Measurements from ENCODE around the gene KRT81.
"Not testable (repeated sequence)": the region's sequence is repeated elsewhere in the genome, so short reads cannot be mapped to it uniquely, and the experiment has no call there.

KRT81 gene

GRCh38 chr12:52256584-52256935, 34.8 kb downstream of the KRT81 start:
- no peak for DNase-seq (ENCODE audit: extremely low read depth in 1 of 2, low read depth in 1 of 2)

GRCh38 chr12:52255926-52256583, 35.3 kb downstream of the KRT81 start:
- DNase-seq (ENCODE audit: extremely low read depth in 1 of 2, low read depth in 1 of 2): no peak

GRCh38 chr12:52254965-52255751, 36.2 kb downstream of the KRT81 start:
- DNase-seq (ENCODE audit: extremely low read depth in 1 of 2, low read depth in 1 of 2): no peak

- no peak for DNase-seq (ENCODE audit: extremely low read depth in 1 of 2, low read depth in 1 of 2)
These were observed 37.0 kb downstream of the KRT81 start for GRCh38 chr12:52254180-52254964.

- DNase-seq (ENCODE audit: extremely low read depth in 1 of 2, low read depth in 1 of 2): no peak
These were observed 37.7 kb downstream of the KRT81 start for GRCh38 chr12:52253391-52254179.

DNA sequence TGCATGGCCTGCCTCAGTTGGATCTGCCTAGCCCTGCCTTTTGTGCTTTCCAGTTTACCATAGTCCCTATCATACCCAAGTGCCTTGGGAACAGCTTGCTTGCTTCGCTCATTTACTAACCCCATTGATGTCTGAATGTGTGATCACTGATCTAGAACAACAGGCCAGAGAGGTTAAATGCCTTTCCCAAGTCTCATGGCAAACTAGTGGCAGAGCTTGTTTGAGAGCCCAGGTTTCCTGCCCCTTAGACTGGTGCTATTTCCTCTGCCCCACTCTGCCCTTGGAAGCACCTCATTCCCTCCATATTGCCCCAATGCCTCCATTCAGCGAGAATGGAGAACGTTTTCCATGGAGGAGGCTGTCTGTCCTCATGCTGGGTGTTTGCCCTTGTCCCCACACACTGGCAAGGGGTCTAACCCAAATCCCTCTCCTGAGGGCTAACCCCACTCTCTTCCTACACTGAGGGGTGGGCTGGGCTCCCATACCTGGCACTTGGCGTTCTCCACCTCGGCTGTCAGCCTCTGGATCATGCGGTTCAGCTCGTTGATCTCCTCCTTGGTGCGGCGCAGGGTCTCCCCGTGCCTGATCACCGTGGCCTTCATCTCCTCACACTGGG, 38.5 kb downstream of the KRT81 start:
- no peak for DNase-seq (ENCODE audit: extremely low read depth in 1 of 2, low read depth in 1 of 2)

DNA sequence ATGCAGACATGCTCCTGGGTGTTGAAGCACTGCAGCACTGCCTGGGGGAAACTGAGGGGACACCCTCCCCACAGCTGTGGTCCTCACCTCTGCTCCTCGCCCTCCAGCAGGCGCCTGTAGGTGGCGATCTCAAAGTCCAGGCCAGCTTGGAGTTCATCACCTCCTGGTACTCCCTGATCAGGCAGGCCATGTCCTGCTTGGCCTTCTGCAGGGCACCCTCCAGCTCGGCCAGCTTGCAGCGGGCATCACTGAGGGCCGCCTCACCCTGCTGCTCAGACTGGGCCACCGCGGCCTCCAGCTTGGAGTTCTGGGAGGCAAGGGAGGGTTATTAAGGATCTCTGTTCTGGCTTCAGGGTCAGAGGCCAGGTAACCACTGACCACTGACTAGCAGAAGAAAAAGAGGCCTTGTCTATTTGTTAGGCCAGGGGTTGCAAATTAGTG, 39.1 kb downstream of the KRT81 start:
- not testable (repeated sequence) for DNase-seq (ENCODE audit: extremely low read depth in 1 of 2, low read depth in 1 of 2)

- no peak for DNase-seq (ENCODE audit: extremely low read depth in 1 of 2, low read depth in 1 of 2)
These were observed 39.8 kb downstream of the KRT81 start for GRCh38 chr12:52251367-52252051.

DNA sequence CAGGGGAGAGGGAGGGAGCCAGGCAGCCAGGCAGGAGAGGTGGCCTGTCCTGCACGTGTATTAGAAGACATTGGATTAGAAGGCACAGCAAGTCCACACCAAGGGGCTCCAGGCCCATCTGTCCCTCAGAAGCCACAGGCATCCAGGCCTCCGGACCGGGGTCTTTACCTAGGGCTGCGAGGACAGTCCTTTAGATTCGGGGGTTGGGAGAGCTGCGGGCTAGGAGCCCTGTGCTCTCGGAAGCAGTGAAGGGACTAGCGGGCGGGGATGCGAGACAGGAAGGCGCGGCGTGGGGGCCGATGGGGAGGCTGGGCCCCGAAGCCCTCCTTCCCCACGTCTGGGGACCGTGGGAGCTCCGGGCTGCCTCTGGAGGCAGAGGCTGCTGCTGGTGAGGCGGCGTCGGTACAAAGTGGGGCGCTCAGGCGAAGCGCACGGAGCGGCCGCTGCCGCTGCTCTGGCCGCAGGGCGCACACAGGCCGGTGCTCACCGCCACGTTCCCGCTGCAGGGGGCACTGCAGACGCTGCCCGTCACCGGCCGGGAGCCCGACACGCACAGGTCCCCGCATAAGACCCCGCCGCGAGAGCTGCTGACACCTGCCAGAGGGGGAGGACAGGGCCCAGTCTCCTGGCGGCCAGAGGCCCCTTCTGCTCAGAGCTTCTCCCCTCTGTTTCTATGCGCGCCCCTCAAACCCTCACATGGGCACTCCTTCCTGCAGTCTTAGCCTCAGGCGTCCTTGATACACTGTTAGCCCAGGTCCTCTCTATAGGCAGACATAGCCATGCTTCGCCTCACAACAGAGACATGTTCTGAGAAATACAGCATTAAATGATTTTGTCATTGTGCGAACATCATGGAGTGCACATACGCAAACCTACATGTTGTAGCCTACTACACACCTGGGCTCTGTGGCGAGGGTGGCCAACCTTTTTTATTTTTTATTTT, 41.0 kb downstream of the KRT81 start:
- no peak for DNase-seq (ENCODE audit: extremely low read depth in 1 of 2, low read depth in 1 of 2)

DNA sequence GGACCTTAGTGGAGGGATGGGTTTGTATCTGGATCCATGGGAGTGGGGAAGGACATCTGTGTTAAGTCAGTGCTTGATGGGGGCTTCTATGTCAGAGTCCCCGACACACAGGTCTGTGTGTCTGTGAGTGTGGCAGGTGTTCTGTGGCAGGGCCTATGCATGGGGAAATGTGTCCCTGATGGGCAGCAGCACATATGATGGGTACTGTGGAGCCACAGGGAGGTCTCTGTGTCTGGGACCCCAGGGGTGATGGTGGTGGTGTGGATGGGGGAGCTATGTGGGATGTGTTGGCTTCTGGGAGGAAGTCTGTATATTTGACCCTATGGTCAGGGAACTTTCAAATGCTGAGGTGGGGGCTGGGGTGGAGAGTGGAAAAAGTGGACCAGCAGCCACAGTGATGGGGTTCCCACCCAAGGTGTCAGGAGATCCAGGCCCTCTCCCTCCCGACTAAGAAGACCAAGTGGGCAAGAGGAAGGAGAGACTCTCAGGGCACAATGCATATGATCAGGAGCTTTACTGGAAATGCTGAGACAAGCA, 41.8 kb downstream of the KRT81 start:
- no peak for DNase-seq (ENCODE audit: extremely low read depth in 1 of 2, low read depth in 1 of 2)

- no peak for DNase-seq (ENCODE audit: extremely low read depth in 1 of 2, low read depth in 1 of 2)
These were observed 42.5 kb downstream of the KRT81 start for GRCh38 chr12:52248541-52249461.

- no peak for DNase-seq (ENCODE audit: extremely low read depth in 1 of 2, low read depth in 1 of 2)
These were observed 43.5 kb downstream of the KRT81 start for GRCh38 chr12:52247622-52248540.

DNA sequence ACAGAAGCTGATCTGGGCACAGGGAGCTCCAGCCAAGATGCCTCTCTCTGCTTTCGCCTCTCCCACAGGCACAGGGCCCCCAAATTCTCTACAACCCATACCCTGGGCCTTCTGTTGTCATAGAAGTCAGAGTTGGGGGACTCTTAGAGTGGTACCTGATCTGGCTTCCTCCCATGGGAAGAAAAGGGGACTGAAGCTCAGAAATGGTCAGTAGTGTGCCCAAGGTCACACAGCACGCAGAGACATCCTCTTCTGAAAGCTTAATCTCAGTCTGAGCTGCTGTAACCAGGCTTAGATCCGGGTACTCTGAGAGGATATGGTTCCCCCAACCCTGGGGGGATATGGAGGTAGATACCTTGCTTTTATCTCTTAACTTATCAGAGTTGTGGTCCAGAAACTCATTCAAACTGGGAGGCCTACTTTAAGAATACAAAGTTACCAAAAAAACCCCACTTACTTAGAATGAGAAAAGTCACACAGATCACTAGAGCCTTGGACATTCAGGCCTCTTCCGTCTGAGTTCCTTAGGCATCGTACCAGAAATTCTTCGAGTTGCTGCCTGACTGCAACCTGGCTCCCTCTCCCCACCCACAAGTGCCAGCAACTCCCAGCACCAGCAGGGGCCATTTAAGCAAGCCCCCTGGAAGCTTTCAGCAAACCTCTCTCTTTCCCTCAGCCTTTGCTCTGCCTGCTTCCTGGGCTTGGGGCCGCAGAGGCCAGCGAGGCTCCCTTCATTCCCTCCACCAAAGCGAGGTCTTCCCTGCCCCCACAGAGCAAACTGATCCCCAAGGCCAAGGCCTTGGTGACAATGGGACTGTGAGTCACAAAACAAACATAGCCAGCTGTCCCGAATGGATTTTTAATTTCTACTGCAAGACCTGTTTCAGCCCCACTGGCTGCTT, 44.4 kb downstream of the KRT81 start:
- no peak for DNase-seq (ENCODE audit: extremely low read depth in 1 of 2, low read depth in 1 of 2)

DNA sequence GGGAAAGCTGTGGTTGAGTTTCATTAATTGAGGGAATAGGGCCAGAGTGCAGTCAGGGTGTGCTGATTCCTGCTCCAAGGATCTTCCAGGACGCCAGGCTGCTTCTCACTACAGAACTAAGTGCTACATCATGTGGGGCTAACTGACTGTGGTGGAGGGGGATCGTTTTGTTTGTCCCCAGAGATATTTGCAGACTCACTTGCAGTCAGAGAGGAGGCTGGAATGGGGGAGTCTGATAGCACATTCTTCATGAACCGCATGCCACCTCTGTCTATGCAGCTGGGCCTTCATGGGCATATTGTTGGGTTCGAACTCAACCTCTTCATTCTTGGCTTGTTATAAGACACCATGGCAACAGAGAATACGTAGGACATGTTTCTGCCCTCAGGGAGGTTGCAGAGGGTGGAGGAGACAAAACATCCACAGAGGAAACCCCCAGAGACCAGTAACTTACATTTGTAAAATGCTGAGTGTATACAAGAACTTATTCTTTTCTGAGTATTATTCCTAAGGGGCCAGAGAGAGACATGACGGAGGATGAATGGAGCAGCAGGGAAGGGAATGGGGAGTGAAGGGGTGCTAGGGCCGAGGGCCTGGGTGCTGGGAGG, 45.3 kb downstream of the KRT81 start:
- no peak for DNase-seq (ENCODE audit: extremely low read depth in 1 of 2, low read depth in 1 of 2)
